Hepatocyte (in vitro differentiated cells): ENCODE measurements around the gene NLRP7. TPM values are rescaled to one million over a fixed set of nuclear protein-coding genes. Genes with fewer than 3 reads are reported as not detected.

Source experiments
- DNase-seq: peaks from one replicate; pipeline ENCODE4 v3.0.0-alpha.2; 2016; ENCODE audit warnings: low spot score
- H2AFZ ChIP-seq: fragments of 200-600 bp; sonication (generic); 2 replicates; pipeline ENCODE4 v1.6.0; 2016; ENCODE audit warnings: antibody characterized with exemption, mild to moderate bottlenecking
- H3K27ac ChIP-seq: fragments of 200-600 bp; sonication (generic); 2 replicates; pipeline ENCODE4 v1.5.1; 2016; ENCODE audit warnings: mild to moderate bottlenecking
- H3K27me3 ChIP-seq: fragments of 200-600 bp; sonication (generic); 2 replicates; pipeline ENCODE4 v1.6.1; 2016
- H3K36me3 ChIP-seq: fragments of 200-600 bp; sonication (generic); replicated peaks from 2 replicates; pipeline ENCODE4 v1.5.1; 2016; ENCODE audit warnings: low read depth; ENCODE audit not compliant: insufficient read depth
- H3K4me1 ChIP-seq: fragments of 200-600 bp; sonication (generic); 2 replicates; pipeline ENCODE4 v1.5.1; 2016; ENCODE audit warnings: mild to moderate bottlenecking, moderate library complexity; ENCODE audit not compliant: insufficient read depth
- H3K4me2 ChIP-seq: fragments of 200-600 bp; sonication (generic); 2 replicates; pipeline ENCODE4 v1.6.0; 2016
- H3K4me3 ChIP-seq: fragments of 200-600 bp; sonication (generic); 2 replicates; pipeline ENCODE4 v1.5.1; 2016; ENCODE audit warnings: mild to moderate bottlenecking
- H3K79me2 ChIP-seq: fragments of 200-600 bp; sonication (generic); 2 replicates; pipeline ENCODE4 v1.6.0; 2017; ENCODE audit warnings: mild to moderate bottlenecking
- H3K9me2 ChIP-seq: fragments of 200-600 bp; sonication (generic); replicated peaks from 2 replicates; pipeline ENCODE4 v1.6.0; 2017; ENCODE audit warnings: mild to moderate bottlenecking; ENCODE audit not compliant: insufficient read depth
- H3K9me3 ChIP-seq: fragments of 200-600 bp; sonication (generic); 2 replicates; pipeline ENCODE4 v1.5.1; 2016; ENCODE audit warnings: low read depth, mild to moderate bottlenecking
- H4K20me1 ChIP-seq: fragments of 200-600 bp; sonication (generic); 2 replicates; pipeline ENCODE4 v1.6.0; 2016; ENCODE audit warnings: mild to moderate bottlenecking; ENCODE audit not compliant: insufficient read depth, poor library complexity, severe bottlenecking
- EZH2 ChIP-seq: fragments of 200-600 bp; sonication (generic); IDR thresholded peaks from 2 replicates; pipeline ENCODE4 v1.6.1; 2016; ENCODE audit warnings: antibody characterized with exemption, mild to moderate bottlenecking, borderline replicate concordance
- EZH2phosphoT487 ChIP-seq: fragments of 200-600 bp; sonication (generic); IDR thresholded peaks from one replicate; pipeline ENCODE4 v1.6.1; 2018; ENCODE audit warnings: antibody characterized with exemption, mild to moderate bottlenecking, low read depth, moderate library complexity; ENCODE audit not compliant: unreplicated experiment, severe bottlenecking
- WGBS: methylation state at CpG from one replicate; pipeline ENCODE4 v1.1.6; 2016; ENCODE audit warnings: low lambda C conversion rate; ENCODE audit errors: missing lambda C conversion rate; 5-methylcytosine and 5-hydroxymethylcytosine counted together
- polyA plus RNA-seq: library from polyadenylated mRNA; unstranded; fragments of >200 nt; fragmentation: Nextera tagmentation; extraction: Ambion mirVana; gene quantifications from 2 replicates; pipeline ENCODE4 v1.2.1, GENCODE V29; 2016
- total RNA-seq: library from RNA; depleted of rRNA; stranded (reverse); fragments of >200 nt; gene quantifications from 2 replicates; pipeline ENCODE4 v1.2.3, GENCODE V29; 2014
- TF ChIP-seq, protein P1 (sequence below): fragments of 200-600 bp; sonication (generic); IDR thresholded peaks from 2 replicates; pipeline ENCODE4 v1.5.1; 2016; ENCODE audit warnings: antibody characterized with exemption, mild to moderate bottlenecking; ENCODE audit not compliant: poor library complexity

The NLRP7 gene
- total and polyA plus RNA-seq, 2 experiments from 2014 or later = not detected

DNA sequence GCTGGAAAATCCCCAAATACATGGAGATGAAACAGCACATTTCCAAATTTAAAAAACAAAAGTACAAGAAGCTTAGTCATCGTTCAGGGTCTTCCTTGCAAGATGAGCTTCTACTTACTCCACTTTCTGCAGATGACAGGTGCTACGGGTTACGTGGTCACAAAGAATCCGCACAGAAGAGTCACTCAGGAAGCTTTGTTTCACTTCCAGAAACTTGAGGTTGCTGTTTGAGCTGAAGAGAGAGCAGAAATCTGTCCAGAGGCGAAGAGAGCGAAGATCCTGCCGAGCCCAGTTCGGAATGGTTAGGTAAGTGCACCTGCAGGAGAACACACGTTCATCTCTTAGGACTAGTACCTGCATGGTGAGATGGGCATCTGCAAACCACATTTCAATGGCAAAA is 9.4 kb downstream of the NLRP7 start:
- Histone ChIP-seq H3K4me2 (no peak overlapping the region), H3K27me3 (no peaks in the 10 kb centered on the region), H4K20me1 (no peaks in the 10 kb centered on the region), H3K4me1 (no peaks in the 10 kb centered on the region), H2AFZ (no peak overlapping the region), H3K36me3 (no peaks in the 10 kb centered on the region), H3K9me2 (no peaks in the 10 kb centered on the region), H3K79me2 (no peaks in the 10 kb centered on the region), H3K4me3 (no peak overlapping the region), H3K27ac (no peak overlapping the region), H3K9me3 (no peaks in the 10 kb centered on the region)
- WGBS = 87% methylated on average over 9 of the region's 9 CpGs
- DNase-seq = no peak
- TF ChIP-seq EZH2 (no peak), EZH2phosphoT487 (no peak)
- TF ChIP-seq, protein P1, sequence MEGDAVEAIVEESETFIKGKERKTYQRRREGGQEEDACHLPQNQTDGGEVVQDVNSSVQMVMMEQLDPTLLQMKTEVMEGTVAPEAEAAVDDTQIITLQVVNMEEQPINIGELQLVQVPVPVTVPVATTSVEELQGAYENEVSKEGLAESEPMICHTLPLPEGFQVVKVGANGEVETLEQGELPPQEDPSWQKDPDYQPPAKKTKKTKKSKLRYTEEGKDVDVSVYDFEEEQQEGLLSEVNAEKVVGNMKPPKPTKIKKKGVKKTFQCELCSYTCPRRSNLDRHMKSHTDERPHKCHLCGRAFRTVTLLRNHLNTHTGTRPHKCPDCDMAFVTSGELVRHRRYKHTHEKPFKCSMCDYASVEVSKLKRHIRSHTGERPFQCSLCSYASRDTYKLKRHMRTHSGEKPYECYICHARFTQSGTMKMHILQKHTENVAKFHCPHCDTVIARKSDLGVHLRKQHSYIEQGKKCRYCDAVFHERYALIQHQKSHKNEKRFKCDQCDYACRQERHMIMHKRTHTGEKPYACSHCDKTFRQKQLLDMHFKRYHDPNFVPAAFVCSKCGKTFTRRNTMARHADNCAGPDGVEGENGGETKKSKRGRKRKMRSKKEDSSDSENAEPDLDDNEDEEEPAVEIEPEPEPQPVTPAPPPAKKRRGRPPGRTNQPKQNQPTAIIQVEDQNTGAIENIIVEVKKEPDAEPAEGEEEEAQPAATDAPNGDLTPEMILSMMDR = no peak

DNA sequence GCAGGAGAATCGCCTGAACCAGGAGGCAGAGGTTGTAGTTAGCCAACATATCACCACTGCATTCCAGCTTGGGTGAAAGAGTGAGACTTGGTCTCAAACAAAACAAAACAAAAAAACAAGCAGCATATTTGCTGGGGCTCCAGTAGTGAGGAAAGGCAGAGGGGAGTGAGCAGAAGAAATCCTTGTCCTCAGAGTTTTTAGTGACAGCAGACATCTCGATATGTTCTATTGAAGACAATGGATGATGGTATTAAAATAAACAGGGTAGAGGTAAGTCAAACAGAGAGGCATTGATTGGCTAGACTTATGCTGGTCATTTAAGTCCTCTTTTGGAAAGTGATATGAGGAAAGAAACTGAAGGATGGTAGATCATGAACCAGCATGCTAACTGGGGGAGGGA is 19.0 kb downstream of the NLRP7 start:
- WGBS = 90% methylated on average over 2 of the region's 2 CpGs
- Histone ChIP-seq H3K27me3 (no peaks in the 10 kb centered on the region), H3K4me2 (no peak overlapping the region), H2AFZ (no peak overlapping the region), H3K36me3 (no peaks in the 10 kb centered on the region), H3K9me3 (no peaks in the 10 kb centered on the region), H3K79me2 (no peaks in the 10 kb centered on the region), H3K4me3 (no peak overlapping the region), H3K27ac (no peak overlapping the region), H4K20me1 (no peaks in the 10 kb centered on the region), H3K9me2 (no peaks in the 10 kb centered on the region), H3K4me1 (no peaks in the 10 kb centered on the region)
- no peak for DNase-seq
- TF ChIP-seq EZH2phosphoT487 (no peak), EZH2 (no peak)
- TF ChIP-seq, protein P1 = no peak

DNA sequence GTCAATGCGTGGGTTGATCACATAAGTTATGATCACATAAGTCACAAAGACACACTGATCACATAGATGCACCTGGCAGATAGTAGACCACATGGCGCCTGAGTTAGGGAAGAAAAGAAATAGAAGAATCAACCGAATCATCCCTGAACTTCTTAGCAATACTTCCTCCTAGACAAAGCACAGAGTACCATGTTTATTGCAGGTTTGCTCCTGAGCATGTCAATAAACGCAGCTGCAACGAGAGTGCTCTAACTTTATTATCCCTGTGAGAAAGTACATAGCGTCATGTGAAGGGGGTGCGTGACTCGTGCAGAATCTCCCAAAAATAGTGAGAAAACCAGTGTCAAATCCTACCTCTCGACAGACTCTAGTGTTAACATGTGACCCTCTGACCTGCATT is 24.1 kb downstream of the NLRP7 start:
- Histone ChIP-seq H3K27ac (no peak overlapping the region), H4K20me1 (no peaks in the 10 kb centered on the region), H3K4me3 (no peak overlapping the region), H3K27me3 (no peaks in the 10 kb centered on the region), H3K36me3 (no peaks in the 10 kb centered on the region), H3K9me3 (no peaks in the 10 kb centered on the region), H3K4me2 (no peak overlapping the region), H3K79me2 (no peaks in the 10 kb centered on the region), H3K9me2 (no peaks in the 10 kb centered on the region), H2AFZ (no peak overlapping the region), H3K4me1 (no peaks in the 10 kb centered on the region)
- 79% methylated on average over 9 of the region's 9 CpGs for WGBS
- DNase-seq = no peak
- TF ChIP-seq EZH2 (no peak), EZH2phosphoT487 (no peak)
- TF ChIP-seq, protein P1 = no peak

DNA sequence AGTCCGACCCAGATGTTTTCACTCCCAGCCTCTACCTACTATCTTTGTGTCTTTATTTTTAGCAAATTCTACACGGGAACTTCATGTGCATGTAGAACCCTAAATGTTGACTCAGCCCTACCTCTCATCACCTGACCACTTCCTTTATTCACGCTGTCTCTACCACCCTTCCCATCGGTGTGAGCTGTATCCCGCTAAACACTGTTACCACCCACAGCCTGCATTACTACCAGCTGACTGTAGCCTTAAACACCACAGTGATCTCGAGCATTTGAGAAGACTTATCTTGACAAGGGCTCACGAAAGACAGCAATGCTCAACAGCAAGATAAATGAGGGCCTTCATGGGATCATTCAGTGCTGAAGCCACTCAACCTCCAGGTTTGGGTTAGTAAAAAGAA is 26.2 kb downstream of the NLRP7 start:
- Histone ChIP-seq H3K4me1 (no peaks in the 10 kb centered on the region), H3K27ac (no peak overlapping the region), H3K4me3 (no peak overlapping the region), H3K9me3 (no peaks in the 10 kb centered on the region), H4K20me1 (no peaks in the 10 kb centered on the region), H3K4me2 (no peak overlapping the region), H2AFZ (no peak overlapping the region), H3K9me2 (no peaks in the 10 kb centered on the region), H3K27me3 (no peaks in the 10 kb centered on the region), H3K36me3 (no peaks in the 10 kb centered on the region), H3K79me2 (no peaks in the 10 kb centered on the region)
- DNase-seq = no peak
- WGBS = 79% methylated on average over 7 of the region's 7 CpGs
- no peak for TF ChIP-seq EZH2
- TF ChIP-seq, protein P1 = no peak
- TF ChIP-seq EZH2phosphoT487 = no peak
